ENCODE results near the gene LAT. TPM values are rescaled to one million over a fixed set of nuclear protein-coding genes. Genes with fewer than 3 reads are reported as not detected.
A peak's percentile ranks its signal among the peaks of the same experiment; 100 is the strongest.
"Not testable (repeated sequence)": the region's sequence is repeated elsewhere in the genome, so short reads cannot be mapped to it uniquely, and the experiment has no call there.

LAT gene
- total RNA-seq, 2 experiments from 2014 or later, result 193 to 206 TPM

GRCh38 chr16:28999577-28999976, 14.7 kb downstream of the LAT start:
- no peak overlapping the region for H3K4me3 Mint-ChIP-seq
- ChIA-PET POLR2A (no interaction called here), CTCF (interaction anchor here (0.7 to 1.5 kb wide), 3 partner anchors 9 to 30 kb away, joined by 3 to 5 read pairs (median 4); no protein-coding TSS in a partner anchor)
- no peaks in the 10 kb centered on the region for H3K9me3 Mint-ChIP-seq
- TF ChIP-seq CTCF (IDR thresholded peaks at IDR 0.05), result no peak
- ATAC-seq (no peak), DNase-seq (no peak)
- peaks cover 13% of the 10 kb centered on the region for H3K4me1 Mint-ChIP-seq (ENCODE audit: low read depth)
- H3K27ac Mint-ChIP-seq, result no peak overlapping the region
- no peaks in the 10 kb centered on the region for H3K27me3 Mint-ChIP-seq
- intact Hi-C loops (cut with micrococcal nuclease), result loop anchor here (1.0 kb wide), 1 partner anchor 9 kb away; no protein-coding TSS in a partner anchor
- H3K36me3 Mint-ChIP-seq (ENCODE audit: low read depth), result no peaks in the 10 kb centered on the region

GRCh38 chr16:29000019-29000418, 15.2 kb downstream of the LAT start:
- no peak for TF ChIP-seq CTCF (IDR thresholded peaks at IDR 0.05)
- no peaks in the 10 kb centered on the region for H3K36me3 Mint-ChIP-seq (ENCODE audit: low read depth)
- no peaks in the 10 kb centered on the region for H3K27me3 Mint-ChIP-seq
- peaks cover 14% of the 10 kb centered on the region for H3K4me1 Mint-ChIP-seq (ENCODE audit: low read depth)
- ATAC-seq (no peak), DNase-seq (no peak)
- CTCF ChIA-PET, result interaction anchor here (0.7 to 1.5 kb wide), 3 partner anchors 8 to 29 kb away, joined by 3 to 5 read pairs (median 4); no protein-coding TSS in a partner anchor
- POLR2A ChIA-PET, result no interaction called here
- no peak overlapping the region for H3K27ac Mint-ChIP-seq
- no peaks in the 10 kb centered on the region for H3K9me3 Mint-ChIP-seq
- no peak overlapping the region for H3K4me3 Mint-ChIP-seq
- intact Hi-C loops (cut with micrococcal nuclease), result no loop called here

GRCh38 chr16:29004496-29005139, 19.8 kb downstream of the LAT start:
- H3K9me3 Mint-ChIP-seq; ATAC-seq; H3K27ac Mint-ChIP-seq; H3K4me3 Mint-ChIP-seq; DNase-seq; CTCF ChIA-PET; POLR2A ChIA-PET; intact Hi-C loops (cut with micrococcal nuclease); H3K27me3 Mint-ChIP-seq; H3K36me3 Mint-ChIP-seq (ENCODE audit: low read depth): not testable (repeated sequence)
- H3K4me1 Mint-ChIP-seq (ENCODE audit: low read depth), result peaks cover 30% of the 10 kb centered on the region

DNA sequence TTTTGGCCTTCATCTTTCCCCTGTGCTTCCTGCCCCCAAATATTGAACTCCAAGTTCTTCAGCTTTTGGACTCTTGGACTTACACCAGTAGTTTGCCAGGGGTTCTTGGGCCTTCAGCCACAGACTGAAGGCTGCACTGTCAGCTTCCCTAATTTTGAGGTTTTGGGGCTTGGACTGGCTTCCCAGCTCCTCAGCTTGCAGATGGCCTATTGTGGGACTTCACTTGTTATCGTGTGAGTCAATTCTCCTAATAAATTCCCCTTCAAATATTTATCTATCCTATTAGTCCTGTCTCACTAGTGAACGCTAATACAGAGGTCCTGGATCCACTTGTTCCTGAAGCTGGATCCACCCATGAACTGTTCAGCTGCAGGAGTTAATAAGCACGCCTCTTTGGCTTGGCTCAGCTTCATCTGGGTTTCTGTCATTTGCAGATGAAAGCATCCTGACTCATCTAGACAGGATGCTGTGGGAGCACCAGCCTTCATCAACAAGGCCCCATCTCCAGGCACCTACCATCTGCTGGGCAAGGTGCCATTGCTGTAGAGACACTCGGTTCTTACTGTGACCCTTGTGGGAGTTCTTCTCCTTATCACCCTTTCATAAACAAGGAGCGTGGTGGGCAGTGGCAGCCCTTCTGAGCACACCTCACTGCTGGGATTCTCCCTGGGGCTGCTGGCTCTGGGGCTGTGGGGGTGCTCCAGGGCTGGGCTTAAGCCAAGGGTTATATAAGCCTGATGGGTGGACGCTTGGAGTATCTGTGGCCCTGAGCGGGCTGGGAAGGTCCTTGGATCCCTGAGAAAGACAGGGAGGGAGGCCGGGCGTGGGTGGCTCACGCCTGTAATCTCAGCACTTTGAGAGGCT, 23.1 kb downstream of the LAT start:
- ChIA-PET POLR2A (interaction anchor here (0.6 to 2.0 kb wide), 10 partner anchors 13 to 1338 kb away, joined by 3 to 9 read pairs (median 4); no protein-coding TSS in a partner anchor), CTCF (interaction anchor here (1.2 to 2.4 kb wide), 4 partner anchors 8 to 21 kb away, joined by 3 to 7 read pairs (median 4); no protein-coding TSS in a partner anchor)
- DNase-seq, result peak; percentile 91
- intact Hi-C loops (cut with micrococcal nuclease), result loop anchor here (1.0 kb wide), 1 partner anchor 9 kb away; no protein-coding TSS in a partner anchor
- H3K27ac Mint-ChIP-seq, result peak overlapping the region; percentile 99
- no peak for TF ChIP-seq CTCF (IDR thresholded peaks at IDR 0.05)
- H3K9me3 Mint-ChIP-seq, result no peaks in the 10 kb centered on the region
- no peaks in the 10 kb centered on the region for H3K27me3 Mint-ChIP-seq
- ATAC-seq, result peak; percentile 86
- no peaks in the 10 kb centered on the region for H3K36me3 Mint-ChIP-seq (ENCODE audit: low read depth)
- H3K4me1 Mint-ChIP-seq (ENCODE audit: low read depth), result peaks cover 51% of the 10 kb centered on the region
- peak overlapping the region; percentile 38 for H3K4me3 Mint-ChIP-seq

- POLR2A ChIA-PET, result interaction anchor here (0.6 to 2.7 kb wide), 9 partner anchors 11 to 718 kb away, joined by 3 to 12 read pairs (median 6); no protein-coding TSS in a partner anchor
- intact Hi-C loops (cut with micrococcal nuclease), result no loop called here
- DNase-seq (peak; percentile 74), ATAC-seq (peak; percentile 28)
- Mint-ChIP-seq H3K9me3 (peaks cover 3% of the 10 kb centered on the region), H3K4me3 (peak overlapping the region; percentile 70), H3K36me3 (ENCODE audit: low read depth) (peaks cover 3% of the 10 kb centered on the region), H3K4me1 (ENCODE audit: low read depth) (peaks cover 62% of the 10 kb centered on the region), H3K27ac (peak overlapping the region; percentile 99), H3K27me3 (no peaks in the 10 kb centered on the region)
- CTCF ChIA-PET, result interaction anchor here (1.2 to 2.4 kb wide), 3 partner anchors 11 to 15 kb away, joined by 5 to 7 read pairs (median 5); no protein-coding TSS in a partner anchor
- TF ChIP-seq CTCF (IDR thresholded peaks at IDR 0.05), result no peak
Observed at GRCh38 chr16:29009050-29009837, 24.4 kb downstream of the LAT start.
